ENCODE data around the gene ANKRD60.
A peak's percentile ranks its signal among the peaks of the same experiment; 100 is the strongest.

DNA sequence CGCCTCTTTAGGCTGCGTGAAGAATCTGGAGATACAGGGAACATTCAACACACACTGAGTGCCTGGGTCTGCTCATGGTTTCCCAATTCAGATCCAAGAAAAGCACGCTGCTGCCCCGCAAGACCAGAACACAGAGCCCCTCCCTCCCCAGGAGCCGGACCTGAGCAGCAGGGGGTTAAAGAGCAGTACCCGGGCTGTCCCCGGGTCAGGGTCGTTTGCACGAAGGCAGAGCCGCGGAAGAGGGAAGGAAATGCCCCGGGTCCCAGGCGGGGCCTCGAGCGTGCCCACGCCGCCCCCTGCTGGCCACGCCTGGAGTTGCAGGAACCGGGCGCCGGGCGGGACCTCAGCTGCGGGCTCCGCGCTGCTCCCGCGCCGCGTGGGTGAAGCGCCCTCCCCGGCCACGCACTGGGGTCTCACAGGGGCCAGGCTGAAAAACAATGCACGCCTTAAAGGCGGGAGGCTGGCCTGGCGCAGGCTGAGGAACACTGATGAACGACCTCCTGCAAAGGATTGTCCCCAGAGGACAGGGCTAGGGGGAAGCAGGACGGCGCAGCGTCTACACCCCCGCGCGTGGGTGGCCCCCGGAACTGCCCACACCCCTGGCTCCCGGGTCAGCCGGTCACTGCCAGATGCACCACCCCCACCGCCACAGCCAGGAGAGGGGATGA lies 48.9 kb downstream of the ANKRD60 start:
- TF ChIP-seq, protein P1, sequence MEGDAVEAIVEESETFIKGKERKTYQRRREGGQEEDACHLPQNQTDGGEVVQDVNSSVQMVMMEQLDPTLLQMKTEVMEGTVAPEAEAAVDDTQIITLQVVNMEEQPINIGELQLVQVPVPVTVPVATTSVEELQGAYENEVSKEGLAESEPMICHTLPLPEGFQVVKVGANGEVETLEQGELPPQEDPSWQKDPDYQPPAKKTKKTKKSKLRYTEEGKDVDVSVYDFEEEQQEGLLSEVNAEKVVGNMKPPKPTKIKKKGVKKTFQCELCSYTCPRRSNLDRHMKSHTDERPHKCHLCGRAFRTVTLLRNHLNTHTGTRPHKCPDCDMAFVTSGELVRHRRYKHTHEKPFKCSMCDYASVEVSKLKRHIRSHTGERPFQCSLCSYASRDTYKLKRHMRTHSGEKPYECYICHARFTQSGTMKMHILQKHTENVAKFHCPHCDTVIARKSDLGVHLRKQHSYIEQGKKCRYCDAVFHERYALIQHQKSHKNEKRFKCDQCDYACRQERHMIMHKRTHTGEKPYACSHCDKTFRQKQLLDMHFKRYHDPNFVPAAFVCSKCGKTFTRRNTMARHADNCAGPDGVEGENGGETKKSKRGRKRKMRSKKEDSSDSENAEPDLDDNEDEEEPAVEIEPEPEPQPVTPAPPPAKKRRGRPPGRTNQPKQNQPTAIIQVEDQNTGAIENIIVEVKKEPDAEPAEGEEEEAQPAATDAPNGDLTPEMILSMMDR (conservative IDR thresholded peaks at IDR 0.05; ENCODE audit: low read length): peak; percentile 91
- no peak for TF ChIP-seq EZH2phosphoT487 (IDR thresholded peaks at IDR 0.05; ENCODE audit: borderline replicate concordance, low read depth, low read length)
